Activated CD4-positive, alpha-beta memory T cell treated with anti-CD3 and anti-CD28 coated beads for 36 hours (primary cell): Measurements from ENCODE around the gene CRYBG3. TPM values are rescaled to one million over a fixed set of nuclear protein-coding genes. Genes with fewer than 3 reads are reported as not detected.

ENCODE experiments used
- CTCF ChIA-PET: fragments of 350-600 bp; sonication (Branson Sonifier 250); formaldehyde crosslinking; loops from one replicate; lab custom pipeline; 2021; ENCODE audit warnings: antibody characterized with exemption, inconsistent platforms; lab: Charles Lee
- POLR2A ChIA-PET: fragments of 350-600 bp; sonication (Branson Sonifier 250); formaldehyde crosslinking; loops from one replicate; lab custom pipeline; 2021; ENCODE audit warnings: antibody characterized with exemption; lab: Charles Lee
- DNase-seq: peaks from one replicate; pipeline ENCODE4 v3.0.0-alpha.2; 2020
- H3K27ac Mint-ChIP-seq: one replicate; pipeline ENCODE4 v1.8.0; 2021; ENCODE audit warnings: mixed read lengths
- H3K27me3 Mint-ChIP-seq: one replicate; pipeline ENCODE4 v1.8.0; 2021; ENCODE audit warnings: mixed read lengths
- H3K36me3 Mint-ChIP-seq: one replicate; pipeline ENCODE4 v1.8.0; 2021; ENCODE audit warnings: mixed read lengths
- H3K4me1 Mint-ChIP-seq: one replicate; pipeline ENCODE4 v1.8.0; 2021; ENCODE audit warnings: low read depth, mixed read lengths
- H3K4me3 Mint-ChIP-seq: one replicate; pipeline ENCODE4 v1.8.0; 2021; ENCODE audit warnings: mild to moderate bottlenecking, mixed read lengths
- H3K9me3 Mint-ChIP-seq: one replicate; pipeline ENCODE4 v1.8.0; 2021; ENCODE audit warnings: mixed read lengths
- intact Hi-C: fragments of 100-400 bp; cut with micrococcal nuclease; formaldehyde crosslinking; loops from one replicate; pipeline ENCODE4 v1.15.1; 2023
- total RNA-seq, 2 experiments: library from RNA; stranded (reverse); gene quantifications; one replicate each; pipeline ENCODE4 v1.2.3, GENCODE V29; 2021

The CRYBG3 gene
- total RNA-seq: 1 to 10 TPM; 6.4 to 6.9 TPM

GRCh38 chr3:97821774-97822358 lies at the start of gene CRYBG3:
Gene CRYBG3 (plus strand): TSS chr3:97822011. CDS start chr3:97822207, 196 bp downstream.
- peak; percentile 88 for DNase-seq
- CTCF ChIA-PET: interaction anchor here (0.6 to 3.7 kb wide), 10 partner anchors 9 to 218 kb away, joined by 3 to 23 read pairs (median 5); no protein-coding TSS in a partner anchor
- POLR2A ChIA-PET: interaction anchor here (0.6 to 2.0 kb wide), 9 partner anchors 8 to 1072 kb away, joined by 3 to 6 read pairs (median 3); partner anchors contain the start of genes ARL6 and RIOX2
- Mint-ChIP-seq H3K4me3 (peak within 1 kb of the TSS; percentile 89), H3K4me1 (peaks cover 15% of the 10 kb centered on the region), H3K9me3 (no peaks in the 10 kb centered on the region), H3K36me3 (no peaks in the 10 kb centered on the region), H3K27me3 (peaks cover 9% of the 10 kb centered on the region), H3K27ac (peak within 1 kb of the TSS; percentile 36)
- intact Hi-C loops: loop anchor here (2.0 kb wide), 2 partner anchors 57 to 89 kb away; partner anchors contain the start of gene ARL6

DNA sequence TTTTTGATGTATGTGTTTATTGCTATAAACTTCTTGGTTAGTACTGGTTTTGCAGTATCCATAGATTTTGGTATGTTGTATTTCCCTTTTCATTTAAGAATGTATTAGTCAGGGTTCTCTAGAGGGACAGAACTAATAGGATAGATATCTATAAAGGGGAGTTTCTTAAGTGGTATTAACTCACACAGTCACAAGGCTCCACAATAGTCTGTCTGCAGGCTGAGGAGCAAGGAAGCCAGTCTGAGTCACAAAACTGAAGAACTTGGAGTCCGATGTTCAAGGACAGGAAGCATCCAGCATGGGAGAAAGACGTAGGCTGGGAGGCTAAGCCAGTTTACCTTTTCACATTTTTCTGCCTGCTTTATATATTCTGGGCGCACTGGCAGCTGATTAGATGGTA lies 48.9 kb upstream of the CRYBG3 start:
- no peaks in the 10 kb centered on the region for H3K4me1 Mint-ChIP-seq
- intact Hi-C loops: no loop called here
- peaks cover 42% of the 10 kb centered on the region for H3K36me3 Mint-ChIP-seq
- H3K9me3 Mint-ChIP-seq: no peaks in the 10 kb centered on the region
- CTCF ChIA-PET: no interaction called here
- H3K27me3 Mint-ChIP-seq: no peaks in the 10 kb centered on the region
- POLR2A ChIA-PET: no interaction called here
- no peak overlapping the region for H3K4me3 Mint-ChIP-seq
- H3K27ac Mint-ChIP-seq: no peak overlapping the region
- DNase-seq: no peak

DNA sequence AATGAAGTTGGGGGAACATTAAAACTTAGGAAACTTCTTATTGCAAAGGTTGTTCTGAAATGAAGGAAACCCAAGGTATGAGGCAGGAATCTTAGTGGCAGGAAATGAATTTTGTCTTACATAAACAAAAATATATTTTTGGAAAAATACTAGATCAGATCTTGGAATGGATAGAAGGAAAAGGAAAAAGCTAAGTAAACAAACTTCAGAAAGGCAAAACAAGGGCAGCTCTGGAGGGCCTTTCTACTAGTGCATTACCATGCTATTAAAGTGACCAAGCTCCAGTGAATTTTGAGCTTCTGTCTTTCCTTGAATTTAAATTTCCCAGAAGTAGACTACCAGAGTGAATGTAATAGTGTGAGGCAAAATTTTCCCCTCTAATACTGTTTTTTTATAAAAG lies 43.7 kb upstream of the CRYBG3 start:
- no peaks in the 10 kb centered on the region for H3K4me1 Mint-ChIP-seq
- POLR2A ChIA-PET: no interaction called here
- CTCF ChIA-PET: interaction anchor here (0.7 to 0.8 kb wide), 3 partner anchors 9 to 244 kb away, joined by 3 read pairs; no protein-coding TSS in a partner anchor
- no peak overlapping the region for H3K27ac Mint-ChIP-seq
- no peaks in the 10 kb centered on the region for H3K27me3 Mint-ChIP-seq
- H3K9me3 Mint-ChIP-seq: no peaks in the 10 kb centered on the region
- DNase-seq: no peak
- H3K36me3 Mint-ChIP-seq: peaks cover 21% of the 10 kb centered on the region
- H3K4me3 Mint-ChIP-seq: no peak overlapping the region
- intact Hi-C loops: no loop called here

GRCh38 chr3:97793420-97794019 lies 28.3 kb upstream of the CRYBG3 start:
- no peaks in the 10 kb centered on the region for H3K36me3 Mint-ChIP-seq
- H3K27ac Mint-ChIP-seq: no peak overlapping the region
- H3K4me3 Mint-ChIP-seq: no peak overlapping the region
- CTCF ChIA-PET: interaction anchor here (0.6 to 4.5 kb wide), 9 partner anchors 11 to 717 kb away, joined by 3 to 90 read pairs (median 4); no protein-coding TSS in a partner anchor
- H3K27me3 Mint-ChIP-seq: no peaks in the 10 kb centered on the region
- no peaks in the 10 kb centered on the region for H3K9me3 Mint-ChIP-seq
- no peak for DNase-seq
- POLR2A ChIA-PET: interaction anchor here (1.0 kb wide), 1 partner anchor 16 kb away, joined by 3 read pairs; no protein-coding TSS in a partner anchor
- intact Hi-C loops: loop anchor here (1.0 to 10.0 kb wide), 5 partner anchors 149 to 531 kb away; partner anchors contain the start of gene RIOX2
- no peaks in the 10 kb centered on the region for H3K4me1 Mint-ChIP-seq

DNA sequence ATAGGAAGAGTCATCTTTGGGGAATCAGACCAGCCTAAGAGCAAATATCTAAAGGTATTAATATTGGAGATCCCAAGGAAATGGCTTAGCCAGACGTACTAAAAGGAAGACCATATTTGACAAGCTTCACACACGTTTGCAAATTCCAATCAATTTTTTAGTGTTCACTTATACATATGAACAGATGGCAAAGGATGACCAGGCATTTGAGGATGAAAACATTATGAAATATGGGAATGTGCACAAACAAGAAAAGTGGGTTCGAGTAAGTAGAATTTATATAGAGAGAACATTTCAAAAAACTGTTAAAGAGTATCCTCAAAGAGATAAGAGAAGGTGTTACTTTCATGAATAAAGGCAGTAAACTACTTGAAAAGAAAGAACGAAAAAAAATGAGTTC lies 25.9 kb upstream of the CRYBG3 start:
- peaks cover under 1% of the 10 kb centered on the region for H3K36me3 Mint-ChIP-seq
- ChIA-PET CTCF (interaction anchor here (1.3 to 4.5 kb wide), 2 partner anchors 175 to 227 kb away, joined by 3 to 90 read pairs; no protein-coding TSS in a partner anchor), POLR2A (no interaction called here)
- H3K27me3 Mint-ChIP-seq: no peaks in the 10 kb centered on the region
- intact Hi-C loops: loop anchor here (10.0 kb wide), 1 partner anchor 529 kb away; no protein-coding TSS in a partner anchor
- DNase-seq: no peak
- no peak overlapping the region for H3K27ac Mint-ChIP-seq
- H3K4me1 Mint-ChIP-seq: no peaks in the 10 kb centered on the region
- no peaks in the 10 kb centered on the region for H3K9me3 Mint-ChIP-seq
- no peak overlapping the region for H3K4me3 Mint-ChIP-seq

- no peak for DNase-seq
- no peak overlapping the region for H3K27ac Mint-ChIP-seq
- no peak overlapping the region for H3K4me3 Mint-ChIP-seq
- H3K9me3 Mint-ChIP-seq: no peaks in the 10 kb centered on the region
- no peaks in the 10 kb centered on the region for H3K4me1 Mint-ChIP-seq
- peaks cover 4% of the 10 kb centered on the region for H3K36me3 Mint-ChIP-seq
- CTCF ChIA-PET: interaction anchor here (0.7 to 0.9 kb wide), 2 partner anchors 10 to 223 kb away, joined by 3 read pairs; no protein-coding TSS in a partner anchor
- H3K27me3 Mint-ChIP-seq: no peaks in the 10 kb centered on the region
- POLR2A ChIA-PET: no interaction called here
- intact Hi-C loops: no loop called here
Measured at GRCh38 chr3:97804471-97804870, 17.3 kb upstream of the CRYBG3 start.

- no peak overlapping the region for H3K4me3 Mint-ChIP-seq
- no peaks in the 10 kb centered on the region for H3K36me3 Mint-ChIP-seq
Measured at GRCh38 chr3:97810779-97811390, 10.9 kb upstream of the CRYBG3 start.

DNA sequence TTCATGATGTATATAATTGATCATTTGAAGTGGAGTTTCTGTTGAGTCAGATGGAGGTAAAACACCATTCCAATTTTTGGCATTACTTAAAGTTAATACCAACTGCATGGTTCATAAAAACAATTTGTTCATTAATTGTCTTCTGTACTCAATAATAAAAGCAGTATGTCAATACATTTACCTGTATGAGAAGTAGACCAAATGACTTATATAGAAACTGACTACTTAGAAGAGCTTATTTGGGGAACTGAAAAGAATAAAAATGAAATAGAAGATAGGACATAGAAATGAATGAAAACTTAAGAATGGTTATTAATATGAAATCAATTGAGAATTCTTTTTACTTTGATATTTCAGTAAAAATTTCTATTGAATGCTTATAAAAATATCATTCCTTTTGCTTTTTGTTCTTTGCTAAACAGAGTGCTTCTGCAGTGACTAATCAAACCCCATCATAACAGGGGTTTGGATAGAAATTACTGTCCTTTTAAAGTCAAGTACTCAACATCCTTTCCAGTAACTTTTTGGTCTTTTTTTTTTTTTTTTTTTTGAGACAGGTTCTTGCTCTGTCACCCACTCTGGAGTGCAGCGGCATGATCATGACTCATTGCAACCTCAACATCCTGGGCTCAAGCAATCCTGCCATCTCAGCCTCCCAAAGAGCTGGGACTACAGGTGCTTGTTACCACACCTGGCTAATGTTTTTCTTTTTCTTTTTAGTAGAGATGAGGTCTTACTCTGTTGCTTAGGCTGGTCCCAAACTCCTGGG lies 6.5 kb upstream of the CRYBG3 start:
- H3K4me3 Mint-ChIP-seq: no peak overlapping the region
- peak; percentile 73 for DNase-seq
- ChIA-PET POLR2A (interaction anchor here (1.0 kb wide), 1 partner anchor 121 kb away, joined by 3 read pairs; no protein-coding TSS in a partner anchor), CTCF (interaction anchor here (1.2 to 1.4 kb wide), 2 partner anchors 224 to 998 kb away, joined by 3 to 4 read pairs; no protein-coding TSS in a partner anchor)
- no peaks in the 10 kb centered on the region for H3K9me3 Mint-ChIP-seq
- intact Hi-C loops: loop anchor here (2.0 to 5.0 kb wide), 4 partner anchors 57 to 742 kb away; no protein-coding TSS in a partner anchor
- no peaks in the 10 kb centered on the region for H3K27me3 Mint-ChIP-seq
- peaks cover 15% of the 10 kb centered on the region for H3K4me1 Mint-ChIP-seq
- H3K27ac Mint-ChIP-seq: peak overlapping the region; percentile 65
- H3K36me3 Mint-ChIP-seq: no peaks in the 10 kb centered on the region

More at GRCh38 chr3:97810779-97811390, 10.9 kb upstream of the CRYBG3 start:
- Mint-ChIP-seq H3K27me3 (no peaks in the 10 kb centered on the region), H3K4me1 (peaks cover 11% of the 10 kb centered on the region), H3K27ac (no peak overlapping the region), H3K9me3 (no peaks in the 10 kb centered on the region)
- no peak for DNase-seq
- CTCF ChIA-PET: no interaction called here
- intact Hi-C loops: no loop called here
- POLR2A ChIA-PET: no interaction called here

DNA sequence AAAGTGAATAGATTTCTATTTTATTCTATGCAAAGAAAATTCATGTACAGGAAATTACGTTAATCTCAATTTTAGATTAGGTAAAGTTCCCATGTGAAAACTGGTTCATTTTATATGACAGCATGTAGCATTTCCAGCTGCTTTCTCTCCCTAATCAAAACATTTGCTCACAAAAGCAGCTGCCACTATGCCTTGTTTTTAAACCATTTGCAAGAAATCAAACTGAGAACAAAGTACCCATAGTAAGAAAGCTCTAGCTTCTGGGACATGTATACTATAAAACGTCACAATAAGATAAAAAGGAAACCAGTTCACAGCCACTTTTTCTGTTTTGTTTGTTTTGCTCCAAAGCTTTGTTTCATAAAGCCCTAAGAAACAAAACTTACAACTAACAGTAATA lies 5.0 kb upstream of the CRYBG3 start:
- Mint-ChIP-seq H3K9me3 (no peaks in the 10 kb centered on the region), H3K4me3 (no peak overlapping the region), H3K27ac (no peak overlapping the region), H3K4me1 (peaks cover 18% of the 10 kb centered on the region), H3K27me3 (no peaks in the 10 kb centered on the region), H3K36me3 (no peaks in the 10 kb centered on the region)
- DNase-seq: no peak
- intact Hi-C loops: loop anchor here (5.0 kb wide), 1 partner anchor 740 kb away; no protein-coding TSS in a partner anchor
- CTCF ChIA-PET: interaction anchor here (0.7 kb wide), 1 partner anchor 12 kb away, joined by 4 read pairs; no protein-coding TSS in a partner anchor
- POLR2A ChIA-PET: no interaction called here

DNA sequence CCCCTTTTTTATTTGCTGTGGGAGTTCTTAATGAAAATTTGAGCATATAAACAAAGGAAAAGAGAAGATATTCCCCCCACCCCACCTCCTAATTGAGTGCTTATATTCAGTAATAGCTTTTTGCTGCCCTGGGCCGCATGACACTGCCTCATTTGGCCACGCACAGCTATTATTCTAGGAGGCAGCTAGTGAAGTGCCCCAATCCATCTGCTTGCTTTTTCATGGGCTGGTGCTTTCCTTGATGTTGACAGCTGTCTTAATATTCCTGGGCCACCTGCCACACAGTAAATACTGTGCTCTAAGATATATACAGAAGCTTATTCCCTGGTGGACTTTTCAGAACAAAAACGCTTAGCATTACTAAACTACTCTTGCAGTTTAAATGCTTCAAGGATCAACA lies 3.8 kb upstream of the CRYBG3 start:
- H3K27me3 Mint-ChIP-seq: peaks cover 2% of the 10 kb centered on the region
- POLR2A ChIA-PET: no interaction called here
- DNase-seq: no peak
- H3K4me3 Mint-ChIP-seq: no peak overlapping the region
- CTCF ChIA-PET: no interaction called here
- H3K36me3 Mint-ChIP-seq: no peaks in the 10 kb centered on the region
- no peak overlapping the region for H3K27ac Mint-ChIP-seq
- no peaks in the 10 kb centered on the region for H3K9me3 Mint-ChIP-seq
- H3K4me1 Mint-ChIP-seq: peaks cover 21% of the 10 kb centered on the region
- intact Hi-C loops: loop anchor here (5.0 kb wide), 1 partner anchor 739 kb away; no protein-coding TSS in a partner anchor

DNA sequence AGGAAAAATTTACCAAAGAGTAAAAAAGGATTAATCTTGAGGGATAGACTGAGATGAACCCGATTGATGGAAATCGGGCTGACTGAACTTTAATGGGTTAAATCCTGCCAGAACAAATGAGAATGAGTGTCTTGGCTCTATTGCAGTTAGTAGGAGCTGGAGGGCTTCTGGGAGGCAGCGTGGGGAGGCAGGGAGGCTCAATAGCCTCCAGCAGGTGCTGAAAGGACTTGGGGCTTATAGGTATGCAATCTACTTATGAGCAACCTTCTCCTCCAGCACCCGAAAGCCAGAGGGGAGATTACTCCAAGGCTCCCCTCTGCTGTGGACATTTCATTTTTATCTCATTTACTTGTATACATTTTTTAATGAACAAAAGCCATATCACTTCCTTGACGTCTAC lies 1.0 kb upstream of the CRYBG3 start:
- no peaks in the 10 kb centered on the region for H3K9me3 Mint-ChIP-seq
- H3K36me3 Mint-ChIP-seq: no peaks in the 10 kb centered on the region
- DNase-seq: no peak
- no peak overlapping the region for H3K27ac Mint-ChIP-seq
- peak overlapping the region; percentile 89 for H3K4me3 Mint-ChIP-seq
- POLR2A ChIA-PET: interaction anchor here (0.9 to 2.0 kb wide), 5 partner anchors 52 to 206 kb away, joined by 3 to 6 read pairs (median 3); partner anchors contain the start of gene ARL6
- intact Hi-C loops: loop anchor here (2.0 kb wide), 2 partner anchors 56 to 90 kb away; partner anchors contain the start of gene ARL6
- peaks cover 9% of the 10 kb centered on the region for H3K27me3 Mint-ChIP-seq
- peaks cover 20% of the 10 kb centered on the region for H3K4me1 Mint-ChIP-seq
- CTCF ChIA-PET: interaction anchor here (0.7 to 3.7 kb wide), 6 partner anchors 8 to 206 kb away, joined by 3 to 23 read pairs (median 5); no protein-coding TSS in a partner anchor
